Fibroblast of mammary gland (primary cell): ENCODE results near the gene ITGBL1.

Source experiments
- DNase-seq: peaks from one replicate; pipeline ENCODE4 v3.0.0-alpha.2; 2010; ENCODE audit warnings: low read depth
- H3K4me3 ChIP-seq: 2 replicates; pipeline ENCODE4 v1.5.1; 2011; ENCODE audit warnings: low read depth, mild to moderate bottlenecking, low read length, moderate library complexity; ENCODE audit not compliant: control insufficient read depth
- TF ChIP-seq, protein P1 (sequence below): conservative IDR thresholded peaks from 2 replicates; pipeline ENCODE4 v1.5.1; 2011; ENCODE audit warnings: low read depth, low read length, inconsistent platforms; ENCODE audit not compliant: control insufficient read depth, insufficient read depth

The ITGBL1 gene

GRCh38 chr13:101452519-101453485 lies at the start of gene ITGBL1:
ITGBL1 (plus strand) TSS chr13:101452675; CDS start chr13:101452834, 159 bp downstream.
- H3K4me3 ChIP-seq, result peak within 1 kb of the TSS; percentile 84
- TF ChIP-seq, protein P1, sequence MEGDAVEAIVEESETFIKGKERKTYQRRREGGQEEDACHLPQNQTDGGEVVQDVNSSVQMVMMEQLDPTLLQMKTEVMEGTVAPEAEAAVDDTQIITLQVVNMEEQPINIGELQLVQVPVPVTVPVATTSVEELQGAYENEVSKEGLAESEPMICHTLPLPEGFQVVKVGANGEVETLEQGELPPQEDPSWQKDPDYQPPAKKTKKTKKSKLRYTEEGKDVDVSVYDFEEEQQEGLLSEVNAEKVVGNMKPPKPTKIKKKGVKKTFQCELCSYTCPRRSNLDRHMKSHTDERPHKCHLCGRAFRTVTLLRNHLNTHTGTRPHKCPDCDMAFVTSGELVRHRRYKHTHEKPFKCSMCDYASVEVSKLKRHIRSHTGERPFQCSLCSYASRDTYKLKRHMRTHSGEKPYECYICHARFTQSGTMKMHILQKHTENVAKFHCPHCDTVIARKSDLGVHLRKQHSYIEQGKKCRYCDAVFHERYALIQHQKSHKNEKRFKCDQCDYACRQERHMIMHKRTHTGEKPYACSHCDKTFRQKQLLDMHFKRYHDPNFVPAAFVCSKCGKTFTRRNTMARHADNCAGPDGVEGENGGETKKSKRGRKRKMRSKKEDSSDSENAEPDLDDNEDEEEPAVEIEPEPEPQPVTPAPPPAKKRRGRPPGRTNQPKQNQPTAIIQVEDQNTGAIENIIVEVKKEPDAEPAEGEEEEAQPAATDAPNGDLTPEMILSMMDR, result no peak
- DNase-seq, result peak; percentile 68

- DNase-seq, result no peak
- no peak overlapping the region for H3K4me3 ChIP-seq
- TF ChIP-seq, protein P1, result no peak
These were observed 45.7 kb upstream of the ITGBL1 start for GRCh38 chr13:101406791-101407190.

- H3K4me3 ChIP-seq, result no peak overlapping the region
- TF ChIP-seq, protein P1, result no peak
- DNase-seq, result no peak
These were observed 44.3 kb upstream of the ITGBL1 start for GRCh38 chr13:101408154-101408553.

DNA sequence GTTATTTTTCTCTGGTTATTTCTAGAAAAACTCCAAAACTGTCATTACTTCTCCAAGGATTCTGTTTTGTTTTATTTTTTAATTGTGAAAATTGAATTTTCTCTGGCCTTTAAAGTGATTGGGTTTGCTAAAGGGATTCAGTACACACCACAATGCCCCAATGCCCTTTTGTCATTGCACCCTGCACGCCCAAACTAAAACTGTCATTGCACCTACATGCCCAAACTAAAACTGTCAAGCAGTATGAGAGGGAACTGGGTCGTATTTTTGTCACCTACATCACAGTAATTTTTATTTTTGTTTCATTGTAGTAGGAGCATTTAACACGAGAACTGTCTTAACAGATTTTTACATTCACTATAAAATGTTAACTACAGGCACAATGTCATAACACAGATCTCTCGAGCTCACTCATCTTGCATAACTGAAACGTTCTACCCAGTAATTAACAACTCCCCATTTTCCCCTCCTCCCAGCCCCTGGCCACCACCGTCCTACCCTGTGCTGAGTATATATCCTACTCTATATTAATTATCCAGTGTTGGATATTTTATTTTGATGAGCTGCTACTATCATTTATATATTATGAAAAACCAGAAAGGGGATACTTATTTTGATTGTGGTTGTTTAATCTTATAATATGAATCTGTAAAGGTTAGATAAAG lies 43.4 kb upstream of the ITGBL1 start:
- no peak for DNase-seq
- TF ChIP-seq, protein P1, result no peak
- no peak overlapping the region for H3K4me3 ChIP-seq

DNA sequence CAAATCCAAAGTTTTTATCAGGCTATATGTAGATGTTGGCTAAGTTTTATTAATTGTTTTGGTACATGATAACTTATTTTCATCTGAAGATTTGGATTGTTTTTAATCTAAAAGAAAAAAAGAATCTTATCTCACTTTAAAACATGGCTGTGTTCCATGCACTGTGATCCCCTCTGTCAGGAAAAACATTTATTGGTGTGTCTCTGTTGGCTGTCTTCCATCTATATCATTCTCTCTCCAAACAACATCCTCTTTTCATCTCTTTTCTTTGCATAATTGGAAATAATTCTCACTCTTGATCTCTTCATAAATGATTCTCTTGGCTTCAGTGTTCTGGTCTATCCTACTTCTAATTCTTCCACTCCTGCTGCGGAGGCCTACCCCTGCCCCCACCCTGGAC lies 40.4 kb upstream of the ITGBL1 start:
- TF ChIP-seq, protein P1, result no peak
- no peak overlapping the region for H3K4me3 ChIP-seq
- DNase-seq, result no peak

DNA sequence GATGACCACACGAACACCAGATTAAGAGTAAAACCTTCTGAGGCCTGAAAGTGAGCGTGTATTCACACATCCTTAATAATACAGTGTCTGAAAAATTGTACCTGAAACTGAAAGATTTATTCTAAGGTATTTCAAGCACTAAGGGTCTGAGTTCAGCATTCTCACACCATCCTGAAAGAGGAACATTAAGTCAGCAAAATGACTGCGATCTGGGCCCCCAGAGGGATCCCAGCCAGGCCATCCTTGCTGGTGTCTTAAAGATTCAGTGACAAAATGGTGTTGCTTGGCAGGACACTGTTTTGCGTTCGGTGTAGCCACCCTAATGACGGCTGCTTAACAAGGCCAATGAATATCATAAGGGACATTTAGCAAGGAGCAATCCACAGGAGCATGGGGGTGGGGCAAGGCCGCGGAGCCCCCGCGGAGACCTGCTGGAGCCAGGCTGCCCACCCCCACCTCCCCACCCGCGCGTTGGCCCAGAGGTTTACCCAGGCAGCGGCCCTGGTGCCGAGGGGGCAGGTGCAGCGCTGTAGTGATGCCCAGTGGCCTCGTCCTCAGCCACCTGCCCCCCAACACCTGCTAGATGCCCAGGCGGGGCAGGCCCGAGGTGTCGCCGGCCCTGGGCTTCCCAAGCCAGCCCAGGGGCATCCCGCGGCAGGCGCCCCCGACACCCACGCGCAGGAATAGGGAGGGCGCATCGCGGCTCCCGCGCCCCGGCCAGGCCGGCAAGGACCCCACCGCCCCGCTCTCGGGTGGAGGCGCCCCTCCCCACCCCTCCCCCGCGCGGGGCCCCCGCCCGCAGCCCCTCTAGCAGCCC lies 36.9 kb upstream of the ITGBL1 start:
- TF ChIP-seq, protein P1, result no peak
- DNase-seq, result no peak
- peak overlapping the region; percentile 63 for H3K4me3 ChIP-seq
